ENCODE data around the gene SRD5A3. TPM values are rescaled to one million over a fixed set of nuclear protein-coding genes. Genes with fewer than 3 reads are reported as not detected.

The SRD5A3 gene
- total RNA-seq, 2 experiments from 2014 or later: 19.2 to 19.7 TPM

DNA sequence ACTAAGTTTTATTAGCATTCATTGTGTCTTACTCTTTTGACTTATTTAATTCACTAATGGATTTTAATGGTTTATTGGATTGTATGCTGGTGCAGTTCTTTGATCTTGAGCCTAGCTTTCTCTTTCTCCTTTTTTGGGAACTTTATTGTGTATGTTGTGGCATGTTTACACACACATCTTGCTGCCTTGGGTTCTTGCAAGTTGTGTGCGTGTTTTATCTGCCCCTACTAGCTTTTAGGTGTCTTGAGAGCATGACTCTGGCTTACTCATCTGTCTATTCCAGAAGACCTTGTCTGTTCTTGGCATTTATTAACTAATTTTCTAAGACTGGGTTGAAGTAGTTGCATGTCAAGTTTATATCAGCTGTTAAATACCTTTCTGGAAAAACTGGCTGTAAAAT, 52.4 kb downstream of the SRD5A3 start:
- no peak for DNase-seq
- Mint-ChIP-seq H3K4me3 (peak overlapping the region; percentile 88), H3K4me1 (ENCODE audit: low read depth) (peaks cover 40% of the 10 kb centered on the region), H3K27me3 (no peaks in the 10 kb centered on the region), H3K9me3 (no peaks in the 10 kb centered on the region), H3K27ac (peak overlapping the region; percentile 57), H3K36me3 (peaks cover 39% of the 10 kb centered on the region)
- POLR2A ChIA-PET: no interaction called here
- CTCF ChIA-PET: interaction anchor here (2.6 kb wide), 1 partner anchor 52 kb away, joined by 13 read pairs; the partner anchor contains the start of gene SRD5A3
- intact Hi-C loops (cut with micrococcal nuclease): loop anchor here (5.0 kb wide), 2 partner anchors 469 to 1039 kb away; partner anchors contain the start of genes PAICS and PPAT

DNA sequence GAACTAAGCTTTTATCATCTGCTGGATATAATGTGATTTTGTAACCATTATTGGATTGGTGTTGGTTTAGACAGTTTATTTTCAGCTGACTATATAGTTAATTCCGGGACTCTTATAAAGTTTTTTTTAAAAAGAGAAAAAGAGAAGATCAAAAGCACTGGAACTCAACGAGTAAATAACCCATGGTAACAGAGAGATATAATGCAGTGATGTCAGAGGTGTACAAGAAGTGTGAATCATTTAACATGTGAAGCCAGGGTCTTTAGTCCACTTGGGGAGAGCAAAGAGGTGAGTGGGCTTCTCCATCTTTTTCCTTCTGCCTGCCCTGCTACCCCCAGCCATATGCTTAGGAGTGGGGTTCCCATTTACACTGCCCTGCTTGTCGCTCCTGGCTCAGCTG, 52.9 kb downstream of the SRD5A3 start:
- no peak for DNase-seq
- ChIA-PET POLR2A (no interaction called here), CTCF (interaction anchor here (0.9 to 2.6 kb wide), 2 partner anchors 53 to 61 kb away, joined by 3 to 13 read pairs; partner anchors contain the start of gene SRD5A3)
- peaks cover 44% of the 10 kb centered on the region for H3K4me1 Mint-ChIP-seq (ENCODE audit: low read depth)
- no peak overlapping the region for H3K27ac Mint-ChIP-seq
- H3K4me3 Mint-ChIP-seq: peak overlapping the region; percentile 88
- no peaks in the 10 kb centered on the region for H3K27me3 Mint-ChIP-seq
- H3K36me3 Mint-ChIP-seq: peaks cover 44% of the 10 kb centered on the region
- no peaks in the 10 kb centered on the region for H3K9me3 Mint-ChIP-seq
- intact Hi-C loops (cut with micrococcal nuclease): loop anchor here (5.0 kb wide), 2 partner anchors 468 to 1038 kb away; partner anchors contain the start of genes PAICS and PPAT

GRCh38 chr4:55399581-55399980, 53.5 kb downstream of the SRD5A3 start:
- H3K27me3 Mint-ChIP-seq: no peaks in the 10 kb centered on the region
- POLR2A ChIA-PET: no interaction called here
- H3K4me3 Mint-ChIP-seq: peak overlapping the region; percentile 88
- H3K9me3 Mint-ChIP-seq: no peaks in the 10 kb centered on the region
- H3K27ac Mint-ChIP-seq: no peak overlapping the region
- no peak for DNase-seq
- intact Hi-C loops (cut with micrococcal nuclease): loop anchor here (5.0 kb wide), 2 partner anchors 468 to 1038 kb away; partner anchors contain the start of genes PAICS and PPAT
- H3K4me1 Mint-ChIP-seq (ENCODE audit: low read depth): peaks cover 43% of the 10 kb centered on the region
- H3K36me3 Mint-ChIP-seq: peaks cover 45% of the 10 kb centered on the region
- CTCF ChIA-PET: interaction anchor here (0.9 to 2.6 kb wide), 2 partner anchors 53 to 62 kb away, joined by 3 to 13 read pairs; partner anchors contain the start of gene SRD5A3

DNA sequence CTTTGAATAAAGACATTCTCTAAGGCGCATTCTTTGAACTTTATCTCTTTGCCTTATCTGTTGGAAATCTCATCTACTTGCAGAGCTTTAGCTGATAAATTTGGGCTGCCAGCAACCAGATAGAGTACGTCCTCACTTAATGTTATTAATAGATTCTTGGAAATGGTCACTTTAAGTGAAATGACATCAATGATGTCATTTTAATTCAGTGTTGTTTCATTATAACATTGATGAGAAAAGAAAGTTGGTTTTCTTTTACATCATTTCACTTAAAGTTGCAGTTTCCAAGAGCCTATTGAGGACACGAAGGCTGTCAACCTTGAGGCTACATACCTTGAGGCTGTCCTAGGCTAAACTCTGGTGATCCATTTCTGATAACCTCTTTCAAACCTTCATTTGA, 59.0 kb downstream of the SRD5A3 start:
- Mint-ChIP-seq H3K36me3 (peaks cover 43% of the 10 kb centered on the region), H3K4me1 (ENCODE audit: low read depth) (peaks cover 49% of the 10 kb centered on the region)

DNA sequence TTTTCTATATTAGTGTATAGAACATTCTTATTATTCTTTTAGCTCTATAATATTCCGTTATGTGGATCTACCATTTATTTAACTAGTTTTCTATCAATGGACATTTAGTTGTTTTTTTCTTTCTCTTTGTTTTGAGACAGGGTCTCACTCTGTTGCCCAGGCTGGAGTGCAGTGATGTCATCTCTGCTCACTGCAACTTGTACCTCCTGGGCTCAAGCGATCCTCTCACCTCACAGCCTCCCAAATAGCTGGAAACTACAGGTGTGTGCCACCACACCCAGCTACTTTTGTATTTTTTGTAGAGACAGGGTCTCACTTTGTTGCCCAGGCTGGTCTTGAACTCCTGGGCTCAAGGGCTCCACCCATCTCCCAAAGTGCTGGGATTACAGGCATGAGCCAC, 60.5 kb downstream of the SRD5A3 start:
- no peaks in the 10 kb centered on the region for H3K27me3 Mint-ChIP-seq
- POLR2A ChIA-PET: interaction anchor here (1.1 kb wide), 1 partner anchor 12 kb away, joined by 4 read pairs; no protein-coding TSS in a partner anchor
- intact Hi-C loops (cut with micrococcal nuclease): loop anchor here (2.0 kb wide), 1 partner anchor 28 kb away; no protein-coding TSS in a partner anchor
- peaks cover 41% of the 10 kb centered on the region for H3K4me1 Mint-ChIP-seq (ENCODE audit: low read depth)
- H3K36me3 Mint-ChIP-seq: peaks cover 32% of the 10 kb centered on the region
- H3K9me3 Mint-ChIP-seq: no peaks in the 10 kb centered on the region
- CTCF ChIA-PET: interaction anchor here (1.3 kb wide), 1 partner anchor 61 kb away, joined by 4 read pairs; the partner anchor contains the start of gene SRD5A3
- DNase-seq: no peak
- no peak overlapping the region for H3K4me3 Mint-ChIP-seq
- H3K27ac Mint-ChIP-seq: no peak overlapping the region

More for the DNA sequence above, 59.0 kb downstream of the SRD5A3 start:
- ChIA-PET POLR2A (no interaction called here), CTCF (no interaction called here)
- intact Hi-C loops (cut with micrococcal nuclease): no loop called here
- H3K9me3 Mint-ChIP-seq: no peaks in the 10 kb centered on the region
- no peak overlapping the region for H3K4me3 Mint-ChIP-seq
- no peak overlapping the region for H3K27ac Mint-ChIP-seq
- H3K27me3 Mint-ChIP-seq: no peaks in the 10 kb centered on the region
- no peak for DNase-seq

DNA sequence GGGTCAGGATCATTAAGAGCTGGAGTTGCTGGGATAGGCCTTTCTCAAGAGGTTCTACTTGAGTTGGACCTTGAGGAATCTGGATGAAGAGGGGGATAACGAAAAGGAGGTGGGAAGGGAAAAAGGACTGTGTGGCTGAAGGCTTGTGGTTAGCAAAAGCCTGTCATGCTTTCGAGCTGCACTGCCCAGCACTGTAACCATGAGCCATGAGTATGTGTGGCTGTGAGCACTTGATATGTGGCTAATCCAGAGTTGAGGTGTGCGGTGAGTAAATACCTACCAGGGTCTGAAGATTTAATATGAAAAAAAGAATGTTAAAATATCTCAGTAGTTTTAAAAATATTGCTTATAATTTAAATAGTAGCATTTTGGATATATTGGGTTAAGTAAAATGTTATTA, 61.1 kb downstream of the SRD5A3 start:
- no peak overlapping the region for H3K27ac Mint-ChIP-seq
- CTCF ChIA-PET: no interaction called here
- peaks cover 41% of the 10 kb centered on the region for H3K4me1 Mint-ChIP-seq (ENCODE audit: low read depth)
- peaks cover 38% of the 10 kb centered on the region for H3K36me3 Mint-ChIP-seq
- POLR2A ChIA-PET: no interaction called here
- H3K27me3 Mint-ChIP-seq: no peaks in the 10 kb centered on the region
- H3K4me3 Mint-ChIP-seq: no peak overlapping the region
- DNase-seq: no peak
- H3K9me3 Mint-ChIP-seq: no peaks in the 10 kb centered on the region
- intact Hi-C loops (cut with micrococcal nuclease): loop anchor here (2.0 kb wide), 1 partner anchor 28 kb away; no protein-coding TSS in a partner anchor

GRCh38 chr4:55407764-55408163, 61.7 kb downstream of the SRD5A3 start:
- peaks cover 38% of the 10 kb centered on the region for H3K36me3 Mint-ChIP-seq

DNA sequence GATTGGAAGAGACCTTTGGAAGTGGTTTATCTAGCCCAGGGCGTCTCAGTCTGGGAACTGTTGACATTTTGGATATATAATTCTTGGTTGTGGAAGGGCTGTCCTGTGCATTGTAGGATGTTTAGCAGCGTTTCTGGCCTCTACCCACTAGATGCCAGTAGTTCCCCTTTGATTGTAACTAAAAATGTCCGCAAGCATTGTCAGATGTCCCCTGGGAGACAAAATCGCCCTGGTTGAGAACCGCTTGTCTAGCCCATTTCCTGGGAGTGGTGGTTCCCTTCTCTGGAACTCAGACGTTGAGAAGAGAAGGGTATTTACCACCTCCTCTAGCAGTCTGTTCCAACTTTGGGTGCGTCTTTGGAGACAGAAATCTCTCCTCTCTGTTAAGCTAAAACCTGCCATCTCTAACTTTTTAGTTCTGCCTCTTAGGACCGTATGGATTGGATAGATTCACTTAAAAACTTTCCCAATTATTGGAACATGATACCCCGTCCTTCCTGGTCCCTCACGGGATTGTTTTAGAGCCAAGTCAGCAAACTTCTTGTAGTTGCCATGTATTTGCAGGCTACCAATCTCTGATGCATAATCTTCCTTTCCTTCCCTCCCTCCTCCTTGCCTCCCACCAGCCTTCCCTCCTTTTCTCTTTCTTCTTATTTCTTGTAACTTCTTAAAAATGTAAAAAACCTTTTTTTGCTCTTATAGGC, 63.6 kb downstream of the SRD5A3 start:
- no peak for DNase-seq
- intact Hi-C loops (cut with micrococcal nuclease): no loop called here
- H3K4me3 Mint-ChIP-seq: no peak overlapping the region
- CTCF ChIA-PET: interaction anchor here (1.1 to 2.2 kb wide), 2 partner anchors 14 to 457 kb away, joined by 4 to 5 read pairs; partner anchors contain the start of gene TMEM165
- H3K36me3 Mint-ChIP-seq: peaks cover 30% of the 10 kb centered on the region
- H3K9me3 Mint-ChIP-seq: no peaks in the 10 kb centered on the region
- H3K4me1 Mint-ChIP-seq (ENCODE audit: low read depth): peaks cover 33% of the 10 kb centered on the region
- no peak overlapping the region for H3K27ac Mint-ChIP-seq
- POLR2A ChIA-PET: no interaction called here
- no peaks in the 10 kb centered on the region for H3K27me3 Mint-ChIP-seq

More at GRCh38 chr4:55407764-55408163, 61.7 kb downstream of the SRD5A3 start:
- no peaks in the 10 kb centered on the region for H3K9me3 Mint-ChIP-seq
- POLR2A ChIA-PET: no interaction called here
- no peak overlapping the region for H3K27ac Mint-ChIP-seq
- no peak overlapping the region for H3K4me3 Mint-ChIP-seq
- H3K4me1 Mint-ChIP-seq (ENCODE audit: low read depth): peaks cover 41% of the 10 kb centered on the region
- intact Hi-C loops (cut with micrococcal nuclease): loop anchor here (2.0 kb wide), 1 partner anchor 29 kb away; no protein-coding TSS in a partner anchor
- DNase-seq: no peak
- CTCF ChIA-PET: interaction anchor here (2.2 kb wide), 1 partner anchor 459 kb away, joined by 5 read pairs; no protein-coding TSS in a partner anchor
- H3K27me3 Mint-ChIP-seq: no peaks in the 10 kb centered on the region

DNA sequence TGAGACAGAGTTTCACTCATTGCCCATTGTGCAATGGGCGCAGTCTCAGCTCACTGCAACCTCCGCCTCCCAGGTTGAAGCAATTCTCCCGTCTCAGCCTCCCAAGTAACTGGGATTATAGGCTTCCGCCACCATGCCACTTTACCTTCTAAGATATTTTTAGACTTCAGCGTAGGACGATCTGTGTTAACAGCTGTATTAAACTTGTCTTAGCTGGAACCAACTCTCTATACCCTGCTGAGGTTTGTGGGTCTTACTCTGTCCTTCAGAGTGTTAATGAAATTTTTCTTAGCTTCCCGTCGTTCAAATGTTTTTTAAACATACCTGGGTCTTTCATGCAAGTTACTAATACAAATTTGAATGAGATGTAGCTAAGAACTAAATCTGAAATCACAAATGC, 64.4 kb downstream of the SRD5A3 start:
- intact Hi-C loops (cut with micrococcal nuclease): no loop called here
- no peak overlapping the region for H3K27ac Mint-ChIP-seq
- no peak for DNase-seq
- H3K36me3 Mint-ChIP-seq: peaks cover 25% of the 10 kb centered on the region
- H3K27me3 Mint-ChIP-seq: no peaks in the 10 kb centered on the region
- ChIA-PET CTCF (interaction anchor here (1.0 kb wide), 1 partner anchor 65 kb away, joined by 3 read pairs; the partner anchor contains the start of gene SRD5A3), POLR2A (interaction anchor here (1.2 kb wide), 1 partner anchor 15 kb away, joined by 4 read pairs; the partner anchor contains the start of gene TMEM165)
- no peaks in the 10 kb centered on the region for H3K9me3 Mint-ChIP-seq
- H3K4me1 Mint-ChIP-seq (ENCODE audit: low read depth): peaks cover 28% of the 10 kb centered on the region
- no peak overlapping the region for H3K4me3 Mint-ChIP-seq

DNA sequence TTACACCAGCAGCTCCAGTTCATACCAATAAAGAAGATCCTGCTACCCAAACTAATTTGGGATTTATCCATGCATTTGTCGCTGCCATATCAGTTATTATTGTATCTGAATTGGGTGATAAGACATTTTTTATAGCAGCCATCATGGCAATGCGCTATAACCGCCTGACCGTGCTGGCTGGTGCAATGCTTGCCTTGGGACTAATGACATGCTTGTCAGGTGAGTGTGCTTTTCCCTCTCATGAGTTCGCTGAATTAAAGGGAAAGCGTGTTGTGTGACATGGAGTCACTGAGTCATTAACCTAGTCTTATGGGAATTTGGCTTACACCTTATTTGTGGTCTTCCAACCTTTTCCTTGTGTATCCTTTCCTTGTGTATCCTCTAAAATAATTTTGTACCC, 65.6 kb downstream of the SRD5A3 start:
- Mint-ChIP-seq H3K27me3 (no peaks in the 10 kb centered on the region), H3K4me1 (ENCODE audit: low read depth) (peaks cover 18% of the 10 kb centered on the region), H3K27ac (no peak overlapping the region), H3K4me3 (no peak overlapping the region), H3K36me3 (peaks cover 18% of the 10 kb centered on the region), H3K9me3 (no peaks in the 10 kb centered on the region)
- intact Hi-C loops (cut with micrococcal nuclease): no loop called here
- ChIA-PET CTCF (no interaction called here), POLR2A (no interaction called here)
- no peak for DNase-seq

- no peak overlapping the region for H3K27ac Mint-ChIP-seq
- peaks cover 2% of the 10 kb centered on the region for H3K4me1 Mint-ChIP-seq (ENCODE audit: low read depth)
- ChIA-PET POLR2A (no interaction called here), CTCF (no interaction called here)
- H3K36me3 Mint-ChIP-seq: peaks cover 33% of the 10 kb centered on the region
- H3K27me3 Mint-ChIP-seq: no peaks in the 10 kb centered on the region
- no peak overlapping the region for H3K4me3 Mint-ChIP-seq
- DNase-seq: no peak
- intact Hi-C loops (cut with micrococcal nuclease): no loop called here
- H3K9me3 Mint-ChIP-seq: no peaks in the 10 kb centered on the region
Measured at GRCh38 chr4:55416176-55416575, 70.1 kb downstream of the SRD5A3 start.

Measured in activated CD4-positive, alpha-beta memory T cell treated with anti-CD3 and anti-CD28 coated beads for 36 hours (primary cell).